ENCODE data around the gene BLTP2.
"Not testable (repeated sequence)": the region's sequence is repeated elsewhere in the genome, so short reads cannot be mapped to it uniquely, and the experiment has no call there.

BLTP2 gene

DNA sequence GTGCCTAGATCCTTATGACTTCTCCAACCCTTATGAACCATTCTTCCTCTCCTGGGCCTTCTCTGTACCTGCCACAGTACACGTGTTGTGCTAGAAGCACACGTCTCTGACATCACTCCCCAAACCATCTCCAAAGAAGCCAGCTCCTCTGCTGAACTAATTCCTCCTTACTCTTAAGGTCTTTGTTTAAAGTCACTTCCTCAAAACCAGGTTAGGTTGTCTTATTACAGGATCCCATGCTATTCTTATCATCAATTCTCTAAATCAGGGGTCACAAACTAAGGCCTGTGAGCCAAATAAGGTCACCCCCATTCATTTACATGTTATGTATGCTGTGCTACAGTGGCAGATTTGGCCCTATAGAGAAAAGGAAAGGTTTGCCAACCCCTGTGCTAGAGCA, 21.0 kb upstream of the BLTP2 start:
- in situ Hi-C loops (cut with HindIII; ENCODE audit: low pct_ligation_motif_present, low sequenced_read_pairs): no loop called here
- Histone ChIP-seq H3K36me3 (replicated peaks) (peaks cover 26% of the 10 kb centered on the region), H3K27ac (no peak overlapping the region), H3K4me3 (ENCODE audit: low read depth, low read length) (no peak overlapping the region), H3K27me3 (replicated peaks) (no peaks in the 10 kb centered on the region)
- DNase-seq: no peak
- TF ChIP-seq, protein P1, sequence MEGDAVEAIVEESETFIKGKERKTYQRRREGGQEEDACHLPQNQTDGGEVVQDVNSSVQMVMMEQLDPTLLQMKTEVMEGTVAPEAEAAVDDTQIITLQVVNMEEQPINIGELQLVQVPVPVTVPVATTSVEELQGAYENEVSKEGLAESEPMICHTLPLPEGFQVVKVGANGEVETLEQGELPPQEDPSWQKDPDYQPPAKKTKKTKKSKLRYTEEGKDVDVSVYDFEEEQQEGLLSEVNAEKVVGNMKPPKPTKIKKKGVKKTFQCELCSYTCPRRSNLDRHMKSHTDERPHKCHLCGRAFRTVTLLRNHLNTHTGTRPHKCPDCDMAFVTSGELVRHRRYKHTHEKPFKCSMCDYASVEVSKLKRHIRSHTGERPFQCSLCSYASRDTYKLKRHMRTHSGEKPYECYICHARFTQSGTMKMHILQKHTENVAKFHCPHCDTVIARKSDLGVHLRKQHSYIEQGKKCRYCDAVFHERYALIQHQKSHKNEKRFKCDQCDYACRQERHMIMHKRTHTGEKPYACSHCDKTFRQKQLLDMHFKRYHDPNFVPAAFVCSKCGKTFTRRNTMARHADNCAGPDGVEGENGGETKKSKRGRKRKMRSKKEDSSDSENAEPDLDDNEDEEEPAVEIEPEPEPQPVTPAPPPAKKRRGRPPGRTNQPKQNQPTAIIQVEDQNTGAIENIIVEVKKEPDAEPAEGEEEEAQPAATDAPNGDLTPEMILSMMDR (IDR thresholded peaks at IDR 0.05; ENCODE audit: low read depth, low read length, missing control alignments): no peak

- DNase-seq: no peak
- TF ChIP-seq, protein P1 (IDR thresholded peaks at IDR 0.05; ENCODE audit: low read depth, low read length, missing control alignments): no peak
- in situ Hi-C loops (cut with HindIII; ENCODE audit: low pct_ligation_motif_present, low sequenced_read_pairs): no loop called here
- no peak overlapping the region for H3K4me3 ChIP-seq (ENCODE audit: low read depth, low read length)
- no peaks in the 10 kb centered on the region for H3K27me3 ChIP-seq (replicated peaks)
- peaks cover 12% of the 10 kb centered on the region for H3K36me3 ChIP-seq (replicated peaks)
- H3K27ac ChIP-seq: no peak overlapping the region
These were observed 18.8 kb upstream of the BLTP2 start for GRCh38 chr17:28663723-28664122.

DNA sequence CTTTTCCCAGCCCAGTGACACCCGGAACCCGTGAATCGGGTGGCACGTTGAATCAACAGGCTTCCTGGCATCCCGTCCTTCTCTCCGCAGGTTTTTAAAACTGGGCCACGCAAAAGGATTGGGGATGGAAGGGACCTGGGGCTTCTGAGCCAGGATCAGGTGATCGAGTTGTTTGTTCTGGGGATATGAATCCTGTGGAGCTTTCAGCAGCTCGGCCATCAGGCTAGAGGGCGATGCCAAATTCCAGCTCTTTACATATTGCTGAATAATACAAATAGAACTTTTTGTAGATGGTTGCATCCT, 17.5 kb upstream of the BLTP2 start:
- DNase-seq: no peak
- no peaks in the 10 kb centered on the region for H3K27me3 ChIP-seq (replicated peaks)
- peak overlapping the region; percentile 98 for H3K4me3 ChIP-seq (ENCODE audit: low read depth, low read length)
- TF ChIP-seq, protein P1 (IDR thresholded peaks at IDR 0.05; ENCODE audit: low read depth, low read length, missing control alignments): no peak
- H3K36me3 ChIP-seq (replicated peaks): peaks cover 20% of the 10 kb centered on the region
- H3K27ac ChIP-seq: peak overlapping the region; percentile 96
- in situ Hi-C loops (cut with HindIII; ENCODE audit: low pct_ligation_motif_present, low sequenced_read_pairs): no loop called here

- TF ChIP-seq, protein P1 (IDR thresholded peaks at IDR 0.05; ENCODE audit: low read depth, low read length, missing control alignments): no peak
- Histone ChIP-seq H3K36me3 (replicated peaks) (peaks cover 21% of the 10 kb centered on the region), H3K27me3 (replicated peaks) (no peaks in the 10 kb centered on the region), H3K4me3 (ENCODE audit: low read depth, low read length) (peak within 1 kb of the TSS; percentile 98), H3K27ac (peak within 1 kb of the TSS; percentile 96)
- in situ Hi-C loops (cut with HindIII; ENCODE audit: low pct_ligation_motif_present, low sequenced_read_pairs): no loop called here
- DNase-seq: peak; percentile 85
These were observed 16.9 kb upstream of the BLTP2 start, which contains the start of the genes SDF2 and SUPT6H for GRCh38 chr17:28661635-28662526. SDF2 (minus strand) TSS chr17:28661906; CDS start chr17:28661876, 30 bp downstream. SUPT6H (plus strand) TSS chr17:28662205; CDS start chr17:28673402, 11,197 bp downstream.

DNA sequence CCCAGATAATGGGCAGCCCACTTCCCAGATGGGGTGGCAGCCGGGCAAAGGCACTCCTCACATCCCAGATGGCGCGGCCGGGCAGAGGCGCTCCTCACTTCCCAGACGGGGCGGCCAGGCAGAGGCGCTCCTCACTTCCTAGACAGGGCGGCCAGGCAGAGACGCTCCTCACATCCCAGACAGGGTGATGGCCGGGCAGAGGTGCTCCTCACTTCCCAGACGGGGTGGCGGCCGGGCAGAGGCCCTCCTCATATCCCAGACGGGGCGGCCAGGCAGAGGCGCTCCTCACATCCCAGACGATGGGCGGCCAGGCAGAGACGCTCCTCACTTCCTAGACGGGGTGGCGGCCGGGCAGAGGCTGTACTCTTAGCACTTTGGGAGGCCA, 14.5 kb upstream of the BLTP2 start:
- DNase-seq; H3K4me3 ChIP-seq (ENCODE audit: low read depth, low read length); H3K27ac ChIP-seq; H3K27me3 ChIP-seq (replicated peaks); in situ Hi-C loops (cut with HindIII; ENCODE audit: low pct_ligation_motif_present, low sequenced_read_pairs): not testable (repeated sequence)
- peaks cover 20% of the 10 kb centered on the region for H3K36me3 ChIP-seq (replicated peaks)

GRCh38 chr17:28658766-28659496, 14.0 kb upstream of the BLTP2 start:
- H3K27ac ChIP-seq; H3K27me3 ChIP-seq (replicated peaks); H3K4me3 ChIP-seq (ENCODE audit: low read depth, low read length); DNase-seq; in situ Hi-C loops (cut with HindIII; ENCODE audit: low pct_ligation_motif_present, low sequenced_read_pairs): not testable (repeated sequence)
- peaks cover 21% of the 10 kb centered on the region for H3K36me3 ChIP-seq (replicated peaks)

DNA sequence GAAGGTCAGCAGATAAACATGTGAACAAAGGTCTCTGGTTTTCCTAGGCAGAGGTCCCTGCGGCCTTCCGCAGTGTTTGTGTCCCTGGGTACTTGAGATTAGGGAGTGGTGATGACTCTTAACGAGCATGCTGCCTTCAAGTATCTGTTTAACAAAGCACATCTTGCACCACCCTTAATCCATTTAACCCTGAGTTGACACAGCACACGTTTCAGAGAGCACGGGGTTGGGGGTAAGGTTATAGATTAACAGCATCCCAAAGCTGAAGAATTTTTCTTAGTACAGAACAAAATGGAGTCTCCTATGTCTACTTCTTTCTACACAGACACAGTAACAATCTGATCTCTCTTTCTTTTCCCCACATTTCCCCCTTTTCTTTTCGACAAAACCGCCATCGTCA, 13.4 kb upstream of the BLTP2 start:
- DNase-seq; in situ Hi-C loops (cut with HindIII; ENCODE audit: low pct_ligation_motif_present, low sequenced_read_pairs); H3K27ac ChIP-seq; H3K4me3 ChIP-seq (ENCODE audit: low read depth, low read length); H3K27me3 ChIP-seq (replicated peaks): not testable (repeated sequence)
- H3K36me3 ChIP-seq (replicated peaks): peaks cover 26% of the 10 kb centered on the region

Data from brain microvascular endothelial cell (primary cell).